ENCODE measurements around the gene TM9SF2. TPM values are rescaled to one million over a fixed set of nuclear protein-coding genes. Genes with fewer than 3 reads are reported as not detected.
"Not testable (repeated sequence)": the region's sequence is repeated elsewhere in the genome, so short reads cannot be mapped to it uniquely, and the experiment has no call there.

TM9SF2 gene
- total RNA-seq (2014; rRNA removed; shearing (Covaris generic)): 75.7 and 81.9 TPM in 2 replicates

GRCh38 chr13:99501184-99501847 is at the start of gene TM9SF2:
Gene TM9SF2, plus strand, starts transcription at chr13:99501472. Its CDS starts 135 bp downstream, at chr13:99501607.
- DNase-seq (ENCODE audit: low spot score): peak; percentile 99

GRCh38 chr13:99454518-99455183 is 46.6 kb upstream of the TM9SF2 start:
- DNase-seq (ENCODE audit: low spot score): no peak

- DNase-seq (ENCODE audit: low spot score): no peak
These were observed 42.0 kb upstream of the TM9SF2 start for GRCh38 chr13:99459099-99459850.

GRCh38 chr13:99460802-99461201 is 40.5 kb upstream of the TM9SF2 start:
- not testable (repeated sequence) for DNase-seq (ENCODE audit: low spot score)

GRCh38 chr13:99463646-99464397 is 37.5 kb upstream of the TM9SF2 start:
- no peak for DNase-seq (ENCODE audit: low spot score)

GRCh38 chr13:99464441-99464949 is 36.8 kb upstream of the TM9SF2 start:
- no peak for DNase-seq (ENCODE audit: low spot score)

- no peak for DNase-seq (ENCODE audit: low spot score)
These were observed 35.8 kb upstream of the TM9SF2 start for GRCh38 chr13:99465454-99465853.

GRCh38 chr13:99467764-99468163 is 33.5 kb upstream of the TM9SF2 start:
- peak; percentile 46 for DNase-seq (ENCODE audit: low spot score)

GRCh38 chr13:99469041-99469440 is 32.2 kb upstream of the TM9SF2 start:
- DNase-seq (ENCODE audit: low spot score): no peak

GRCh38 chr13:99470027-99470426 is 31.2 kb upstream of the TM9SF2 start:
- no peak for DNase-seq (ENCODE audit: low spot score)

- no peak for DNase-seq (ENCODE audit: low spot score)
These were observed 29.8 kb upstream of the TM9SF2 start for GRCh38 chr13:99471221-99472121.

- no peak for DNase-seq (ENCODE audit: low spot score)
These were observed 29.2 kb upstream of the TM9SF2 start for GRCh38 chr13:99472122-99472440.

- DNase-seq (ENCODE audit: low spot score): no peak
These were observed 27.8 kb upstream of the TM9SF2 start for GRCh38 chr13:99473515-99473914.

- no peak for DNase-seq (ENCODE audit: low spot score)
These were observed 24.6 kb upstream of the TM9SF2 start for GRCh38 chr13:99476648-99477047.

GRCh38 chr13:99477493-99477892 is 23.8 kb upstream of the TM9SF2 start:
- DNase-seq (ENCODE audit: low spot score): no peak

GRCh38 chr13:99481366-99481765 is 19.9 kb upstream of the TM9SF2 start:
- DNase-seq (ENCODE audit: low spot score): no peak

GRCh38 chr13:99484473-99484872 is 16.8 kb upstream of the TM9SF2 start:
- no peak for DNase-seq (ENCODE audit: low spot score)

GRCh38 chr13:99486996-99487395 is 14.3 kb upstream of the TM9SF2 start:
- no peak for DNase-seq (ENCODE audit: low spot score)

- DNase-seq (ENCODE audit: low spot score): no peak
These were observed 12.2 kb upstream of the TM9SF2 start for GRCh38 chr13:99489028-99489427.

GRCh38 chr13:99491750-99492149 is 9.5 kb upstream of the TM9SF2 start:
- not testable (repeated sequence) for DNase-seq (ENCODE audit: low spot score)
